GM12878 (cell line): ENCODE data around the gene ADRB1. TPM values are rescaled to one million over a fixed set of nuclear protein-coding genes. Genes with fewer than 3 reads are reported as not detected.

ENCODE experiments used
- ATAC-seq: fragments of 200-7000 bp; cut with Tn5 transposase; 3 replicates; pipeline ENCODE4 v1.9.1; 2020; ENCODE audit warnings: mild to moderate bottlenecking, moderate library complexity
- BruUV-seq: library from RNA; stranded (reverse); fragments of 400-500 nt; replicated peaks from 2 replicates; lab custom pipeline; 2021; lab: Mats Ljungman, UMichigan
- CTCF ChIA-PET: fragments of 300-600 bp; sonication (Branson Sonifier 250); formaldehyde crosslinking; extraction: SDS; loops from one replicate; lab custom pipeline; 2021; ENCODE audit warnings: inconsistent platforms; lab: Yijun Ruan, JAX
- POLR2A ChIA-PET: fragments of 350-600 bp; formaldehyde crosslinking; extraction: SDS; loops from one replicate; lab custom pipeline; 2021; ENCODE audit warnings: inconsistent platforms; lab: Charles Lee
- RAD21 ChIA-PET: fragments of 300-600 bp; sonication (Branson Sonifier 250); formaldehyde crosslinking; loops from one replicate; lab custom pipeline; 2023; ENCODE audit warnings: antibody characterized with exemption; ENCODE audit not compliant: unreplicated experiment; lab: Charles Lee
- SMC1A ChIA-PET: fragments of 300-600 bp; sonication (Branson Sonifier 250); formaldehyde crosslinking; loops from one replicate; lab custom pipeline; 2023; ENCODE audit not compliant: unreplicated experiment, uncharacterized antibody; lab: Charles Lee
- DNase-seq: peaks from one replicate; pipeline ENCODE4 v3.0.0-alpha.2; 2011; ENCODE audit warnings: low read depth, low spot score
- FAIRE-seq: peaks from 3 replicates; lab custom pipeline; 2011; peaks lifted over from hg19 to GRCh38; lab: Jason Lieb, UNC
- H2AFZ ChIP-seq: 2 replicates; pipeline ENCODE4 v1.6.0; 2011; ENCODE audit warnings: low read depth, low read length, control low read depth; ENCODE audit not compliant: control insufficient read depth
- H3K27ac ChIP-seq: 2 replicates; pipeline ENCODE4 v1.5.1; 2011; ENCODE audit warnings: control low read depth; ENCODE audit not compliant: control insufficient read depth, insufficient read depth
- H3K27me3 ChIP-seq, 2 experiments: replicated peaks in 1 of 2; 2 replicates each; pipeline versions ENCODE4 v1.6.0 to v1.6.1; 2011; ENCODE audit warnings: low read length in 1 of 2; ENCODE audit not compliant: control insufficient read depth in 2 of 2, insufficient read depth in 2 of 2
- H3K36me3 ChIP-seq, 2 experiments: 2 replicates each; pipeline ENCODE4 v1.5.1; 2011; ENCODE audit warnings: low read length in 1 of 2; ENCODE audit not compliant: control insufficient read depth in 2 of 2, insufficient read depth in 2 of 2
- H3K4me1 ChIP-seq: 2 replicates; pipeline ENCODE4 v1.6.1; 2011; ENCODE audit warnings: mild to moderate bottlenecking, low read length, moderate library complexity, mixed read lengths; ENCODE audit not compliant: control insufficient read depth, insufficient read depth
- H3K4me2 ChIP-seq: 2 replicates; pipeline ENCODE4 v1.6.0; 2011; ENCODE audit warnings: control low read depth; ENCODE audit not compliant: control insufficient read depth, insufficient read depth
- H3K4me3 ChIP-seq: fragments of 200-600 bp; sonication (generic); 2 replicates; pipeline ENCODE4 v1.5.1; 2016
- H3K79me2 ChIP-seq: 2 replicates; pipeline ENCODE4 v1.6.0; 2011; ENCODE audit warnings: low read length; ENCODE audit not compliant: control insufficient read depth, insufficient read depth
- H3K9ac ChIP-seq: 2 replicates; pipeline ENCODE4 v1.8.0; 2011; ENCODE audit warnings: low read length, control low read depth, mixed read lengths; ENCODE audit not compliant: control insufficient read depth, insufficient read depth
- H3K9me3 ChIP-seq: replicated peaks from 3 replicates; pipeline ENCODE4 v1.5.1; 2011; ENCODE audit warnings: mild to moderate bottlenecking, low read length; ENCODE audit not compliant: control insufficient read depth, insufficient read depth
- H4K20me1 ChIP-seq: 2 replicates; pipeline ENCODE4 v1.6.0; 2011; ENCODE audit not compliant: control insufficient read depth, insufficient read depth
- CHD1 ChIP-seq: IDR thresholded peaks from 2 replicates; pipeline ENCODE4 v1.6.1; 2012; ENCODE audit warnings: low read depth, low read length, improper control_type of control experiment
- NFXL1 ChIP-seq: fragments of 450-650 bp; IDR thresholded peaks from 2 replicates; pipeline ENCODE4 v1.6.1; 2017; ENCODE audit warnings: antibody characterized with exemption, mild to moderate bottlenecking, borderline replicate concordance
- TCF3 ChIP-seq: IDR thresholded peaks from 2 replicates; pipeline ENCODE4 v1.6.1; 2012; ENCODE audit warnings: low read depth, mild to moderate bottlenecking, low read length, borderline replicate concordance; ENCODE audit not compliant: insufficient read depth
- ZBTB11 ChIP-seq: fragments of 450-650 bp; formaldehyde crosslinking; IDR thresholded peaks from 2 replicates; pipeline ENCODE4 v1.5.0; 2022; ENCODE audit warnings: mild to moderate bottlenecking, missing genetic modification characterization
- ZNF274 ChIP-seq: IDR thresholded peaks from one replicate; pipeline ENCODE4 v1.8.0; 2011; ENCODE audit not compliant: insufficient read length, insufficient read depth
- WGBS: methylation state at CpG from one replicate; pipeline ENCODE4 v1.1.6; 2016; ENCODE audit warnings: low lambda C conversion rate; ENCODE audit not compliant: insufficient replicate concordance, insufficient coverage; ENCODE audit errors: missing lambda C conversion rate; 5-methylcytosine and 5-hydroxymethylcytosine counted together
- in situ Hi-C: fragments of 300-500 bp; cut with MboI; formaldehyde crosslinking; loops from 9 replicates; pipeline ENCODE4 v1.14.3; 2018; ENCODE audit warnings: mixed read lengths
- intact Hi-C: fragments of 100-400 bp; cut with micrococcal nuclease; formaldehyde crosslinking; loops from one replicate; pipeline ENCODE4 v1.14.2; 2022; ENCODE audit not compliant: unreplicated experiment
- polyA plus RNA-seq, 11 experiments: library from polyadenylated mRNA; depleted of rRNA in 4 of 11; unstranded in 6 of 11; stranded (reverse) in 5 of 11; fragments of >200 nt; fragmentation: Nextera tagmentation in 4 of 11; fragmentation: Illumina TruSeq in 1 of 11; extraction: Ambion mirVana in 4 of 11; extraction: Trizol in 1 of 11; gene quantifications; 1 replicate in 1 of 11; 2 replicates in 10 of 11; pipeline versions ENCODE4 v1.2.1 to v1.2.3, GENCODE V29; 2011 to 2016; ENCODE audit warnings: inconsistent platforms in 2 of 11, missing spikeins in 2 of 11, low read depth in 1 of 11
- total RNA-seq, 4 experiments: library from RNA; depleted of rRNA in 3 of 4; stranded (reverse); fragments of >200 nt in 3 of 4; fragmentation: Illumina TruSeq in 1 of 4; extraction: Trizol in 1 of 4; gene quantifications; 2 replicates each; pipeline versions ENCODE4 v1.2.1 to v1.2.3, GENCODE V29; 2013 to 2021

The ADRB1 gene
- total and polyA plus RNA-seq, 10 of the 15 experiments (the other 5 are each of a cell fraction or from before 2014, with no cell fraction given) = 0.26 to 4.5 (median 1.1) TPM

DNA sequence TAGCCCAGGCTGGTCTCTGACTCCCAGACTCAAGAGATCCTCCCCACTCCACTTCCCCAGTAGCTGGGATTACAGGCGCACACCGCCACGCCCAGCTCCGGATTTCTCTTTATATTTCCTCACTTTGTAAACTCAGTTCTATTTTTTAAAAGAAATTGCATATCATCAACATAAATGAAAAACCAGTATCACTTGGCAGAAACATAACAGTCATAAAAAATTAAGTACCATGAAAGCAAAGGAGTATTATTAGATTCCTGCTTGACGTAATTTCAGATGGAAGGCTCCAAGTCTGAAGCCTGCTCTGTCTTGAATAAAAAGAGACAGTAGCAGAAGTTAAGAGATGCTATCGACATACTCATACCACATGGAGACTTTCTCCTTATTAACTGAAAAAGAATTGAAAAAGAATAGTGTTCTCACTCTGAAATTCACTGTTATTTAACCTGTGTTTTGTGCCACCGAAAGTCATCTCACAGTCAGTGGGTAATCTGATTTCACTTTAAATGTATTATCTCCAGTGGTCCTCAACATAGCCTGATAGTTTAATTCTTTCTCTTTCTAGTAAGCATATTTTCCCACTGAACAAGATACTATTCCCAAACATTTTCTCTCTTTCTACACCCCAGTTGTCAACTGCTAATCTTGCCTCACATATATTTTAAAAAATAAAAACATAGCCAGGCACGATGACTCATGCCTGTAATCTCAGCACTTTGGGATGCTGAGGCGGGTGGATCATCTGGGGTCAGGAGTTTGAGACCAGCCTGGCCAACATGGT lies 40.3 kb upstream of the ADRB1 start:
- H3K4me1 ChIP-seq = no peaks in the 10 kb centered on the region
- H3K9me3 ChIP-seq = no peaks in the 10 kb centered on the region
- FAIRE-seq (no peak), DNase-seq (no peak), ATAC-seq (no peak)
- WGBS = 70% methylated on average over 9 of the region's 9 CpGs
- H3K79me2 ChIP-seq = no peaks in the 10 kb centered on the region
- H2AFZ ChIP-seq = no peak overlapping the region
- no peak overlapping the region for H3K27ac ChIP-seq
- POLR2A ChIA-PET = no interaction called here
- CTCF ChIA-PET = interaction anchor here (0.6 to 0.8 kb wide), 2 partner anchors 19 to 105 kb away, joined by 3 read pairs; no protein-coding TSS in a partner anchor
- no peak overlapping the region for H3K4me3 ChIP-seq
- SMC1A ChIA-PET = no interaction called here
- no TSS peak for BruUV-seq
- RAD21 ChIA-PET = no interaction called here
- H3K27me3 ChIP-seq = no peaks in the 10 kb centered on the region
- in situ Hi-C loops = no loop called here
- no peak overlapping the region for H3K9ac ChIP-seq
- intact Hi-C loops = no loop called here
- H4K20me1 ChIP-seq = no peaks in the 10 kb centered on the region
- H3K4me2 ChIP-seq = no peak overlapping the region
- no peaks in the 10 kb centered on the region for H3K36me3 ChIP-seq
- TF ChIP-seq ZNF274 (no peak), ZBTB11 (no peak), TCF3 (no peak), CHD1 (no peak), NFXL1 (no peak)
